Embryonic facial prominence (tissue), 1 donor: ENCODE data around the gene CBX4.

Experiments
- DNase-seq: peaks from one replicate; pipeline ENCODE4 v3.0.0-alpha.2; 2016; ENCODE audit errors: extremely low spot score

CBX4 gene

DNA sequence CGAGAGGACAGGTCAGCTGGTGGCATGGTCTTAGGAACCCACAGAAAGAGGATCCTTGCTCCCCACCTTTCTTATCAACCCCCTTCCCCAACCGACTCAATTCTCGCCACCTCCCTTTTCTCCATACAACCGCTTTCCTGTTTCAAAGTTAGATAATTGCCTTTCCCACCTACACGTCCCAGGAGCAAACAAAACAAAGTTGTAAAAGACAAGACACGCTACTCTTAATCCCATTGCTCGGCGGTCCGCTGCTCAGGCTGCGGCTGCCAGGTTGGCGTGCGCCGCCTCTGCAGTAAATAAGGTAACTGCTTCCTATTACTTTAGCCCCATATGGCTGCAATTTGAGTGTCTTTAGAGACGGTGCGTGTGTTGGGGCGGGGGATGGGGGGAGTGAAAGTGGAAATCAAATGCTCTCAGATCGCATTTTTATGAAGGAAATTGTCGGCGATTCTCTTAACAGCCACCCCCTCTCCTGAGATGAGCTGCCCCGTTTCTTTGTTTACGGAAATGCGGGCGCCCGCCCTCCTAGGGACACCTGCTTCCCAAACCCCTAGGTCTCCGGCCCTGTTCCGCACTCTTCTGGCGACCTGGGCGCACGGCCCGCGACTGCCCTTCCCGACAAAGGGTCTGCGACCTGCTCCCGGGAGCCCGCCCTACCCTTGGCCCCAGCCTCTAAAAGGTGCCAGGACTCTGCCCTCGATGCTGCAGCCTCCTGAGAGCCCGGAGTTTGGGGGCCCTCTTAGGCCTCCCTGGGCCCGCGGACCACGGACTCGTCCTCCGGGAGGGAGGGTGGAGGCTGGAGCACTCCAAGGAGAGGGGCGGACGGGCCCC, 38.7 kb downstream of the CBX4 start:
- peak; percentile 73 for DNase-seq

DNA sequence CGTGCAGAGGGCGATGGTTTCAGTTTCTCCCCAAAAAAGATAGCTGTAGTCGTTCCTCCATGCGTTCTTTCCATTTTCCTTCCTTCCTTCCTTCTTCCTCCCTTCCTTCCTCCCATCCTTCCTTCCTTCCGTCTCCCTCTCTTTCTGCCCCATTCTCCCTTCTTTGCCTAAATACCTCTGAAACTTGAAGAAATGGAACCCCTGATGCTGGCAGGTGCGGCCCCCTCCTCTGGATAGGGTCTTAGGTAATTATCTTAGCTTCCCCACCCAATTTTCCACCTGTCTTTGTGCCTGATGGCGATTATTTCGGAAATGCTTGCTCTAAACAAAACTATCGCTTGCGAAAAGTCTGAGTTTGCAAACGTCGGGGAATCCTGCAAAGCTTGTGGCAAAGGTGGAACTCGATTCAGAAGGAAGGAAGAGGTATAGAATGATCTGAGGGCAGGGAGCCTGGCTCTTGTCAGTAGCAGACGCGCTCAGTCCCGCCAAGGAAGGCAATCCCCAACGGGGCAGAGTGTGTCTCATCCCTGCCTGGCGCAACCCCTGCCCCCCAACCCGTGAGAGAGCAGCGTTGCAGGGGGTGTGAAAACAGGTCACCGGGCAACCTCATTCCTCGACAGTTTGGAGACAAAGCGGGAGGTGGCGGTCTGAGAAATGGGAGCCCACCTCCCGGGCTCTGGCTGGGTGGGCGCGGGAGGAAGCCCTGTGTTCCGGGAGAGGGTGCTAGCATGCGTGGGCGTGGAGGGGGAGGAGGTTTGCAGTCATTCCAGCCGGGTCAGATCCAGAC, 39.5 kb downstream of the CBX4 start:
- no peak for DNase-seq

DNA sequence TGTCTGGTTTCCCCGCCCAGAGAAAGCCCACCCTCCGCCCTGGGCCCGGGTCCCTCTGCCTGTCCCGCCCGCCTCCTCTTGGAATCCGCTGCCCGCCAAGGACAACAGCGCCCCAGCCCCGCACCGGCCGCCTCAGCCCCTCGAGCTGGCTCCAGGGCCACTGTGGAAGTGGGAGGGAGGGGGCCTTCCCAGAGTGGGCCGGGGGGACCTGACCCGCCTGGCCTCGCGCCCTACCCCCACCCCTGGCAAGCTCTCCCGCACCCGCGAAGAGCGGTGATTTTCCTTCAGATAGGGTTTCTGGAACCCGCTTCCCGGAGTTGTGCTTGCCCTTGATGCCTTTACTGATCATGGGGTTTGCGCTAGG, 40.1 kb downstream of the CBX4 start:
- no peak for DNase-seq

DNA sequence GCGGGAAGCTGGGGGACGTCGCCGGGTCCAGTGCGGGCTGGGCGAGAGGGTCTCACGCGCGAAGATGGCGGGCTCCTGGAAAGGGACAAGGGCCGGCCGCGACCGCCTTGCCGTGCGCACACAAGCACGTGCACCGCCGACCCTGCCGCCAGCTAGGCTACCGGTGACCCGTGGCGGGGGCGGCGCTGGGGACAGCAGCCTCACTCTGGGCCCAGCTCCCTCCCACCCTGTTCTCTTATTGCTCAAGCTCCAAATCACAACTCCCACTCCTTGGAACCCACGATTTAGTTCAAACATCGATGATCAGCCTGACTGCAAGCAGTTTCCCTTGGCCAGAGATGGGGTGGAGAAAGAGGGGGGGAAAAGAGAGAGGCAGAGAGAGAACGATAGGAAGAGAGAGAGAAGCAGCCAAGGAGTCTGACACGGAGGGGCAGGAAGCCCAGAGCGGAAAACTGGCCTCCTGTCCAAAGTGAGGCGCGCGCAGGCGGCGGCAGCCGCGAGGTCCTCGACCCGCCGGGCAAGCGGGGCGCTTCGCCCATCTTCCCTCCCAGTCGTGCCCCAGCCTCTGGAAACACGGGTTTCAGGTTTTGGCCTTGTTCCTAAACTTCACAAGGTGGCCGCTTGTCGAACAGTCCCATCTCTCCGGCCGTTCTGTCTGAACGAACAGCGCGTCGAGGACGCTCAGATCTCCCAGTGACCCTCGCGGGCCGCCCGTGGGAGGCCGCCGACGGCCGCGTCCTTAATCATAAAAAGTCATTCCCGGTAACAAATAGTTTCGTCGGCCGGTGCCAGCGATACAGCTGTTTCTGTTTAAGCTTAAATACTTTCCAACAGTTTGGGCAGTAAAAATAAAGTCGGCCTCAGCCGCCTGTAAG, 40.7 kb downstream of the CBX4 start:
- DNase-seq = no peak

DNA sequence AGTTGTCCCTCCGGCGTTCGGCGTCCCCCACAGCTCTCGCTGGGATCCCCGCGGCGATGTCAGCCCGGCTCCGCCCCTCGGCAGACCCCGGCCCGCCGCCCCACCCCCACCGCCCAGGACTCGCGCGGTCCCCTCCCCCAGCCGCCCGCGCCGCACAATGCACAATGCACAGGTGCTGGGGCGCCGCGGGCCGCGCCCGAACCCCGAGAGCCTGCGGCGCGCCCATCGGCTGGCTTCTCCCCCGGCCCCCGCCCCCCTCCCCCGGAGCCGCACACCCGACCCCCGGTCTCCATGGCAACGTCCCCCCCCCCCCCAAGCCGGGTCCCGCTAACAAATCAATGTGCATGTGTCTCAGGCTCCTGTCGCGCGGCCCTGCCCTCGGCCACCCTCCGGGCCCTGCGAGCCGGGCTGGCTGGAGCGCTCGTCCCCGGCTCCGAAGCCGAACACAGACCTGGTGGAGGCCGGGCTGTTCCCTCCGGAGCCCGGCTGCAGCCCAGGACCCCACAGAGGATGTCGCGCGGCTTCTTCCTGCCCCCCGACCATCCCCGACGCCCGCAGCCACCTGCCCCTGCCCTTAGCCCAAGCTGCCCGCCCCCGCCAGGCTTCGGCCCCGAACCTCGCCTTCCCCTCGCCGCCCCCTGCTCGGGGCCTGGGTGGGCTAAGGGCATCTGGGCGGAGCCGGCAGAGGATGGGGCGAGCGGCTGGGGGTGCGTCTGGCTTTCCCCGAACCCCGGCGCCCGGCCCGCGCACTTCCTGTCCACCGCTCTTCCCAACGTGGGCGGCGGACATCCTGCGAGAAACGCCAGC, 41.5 kb downstream of the CBX4 start:
- no peak for DNase-seq

DNA sequence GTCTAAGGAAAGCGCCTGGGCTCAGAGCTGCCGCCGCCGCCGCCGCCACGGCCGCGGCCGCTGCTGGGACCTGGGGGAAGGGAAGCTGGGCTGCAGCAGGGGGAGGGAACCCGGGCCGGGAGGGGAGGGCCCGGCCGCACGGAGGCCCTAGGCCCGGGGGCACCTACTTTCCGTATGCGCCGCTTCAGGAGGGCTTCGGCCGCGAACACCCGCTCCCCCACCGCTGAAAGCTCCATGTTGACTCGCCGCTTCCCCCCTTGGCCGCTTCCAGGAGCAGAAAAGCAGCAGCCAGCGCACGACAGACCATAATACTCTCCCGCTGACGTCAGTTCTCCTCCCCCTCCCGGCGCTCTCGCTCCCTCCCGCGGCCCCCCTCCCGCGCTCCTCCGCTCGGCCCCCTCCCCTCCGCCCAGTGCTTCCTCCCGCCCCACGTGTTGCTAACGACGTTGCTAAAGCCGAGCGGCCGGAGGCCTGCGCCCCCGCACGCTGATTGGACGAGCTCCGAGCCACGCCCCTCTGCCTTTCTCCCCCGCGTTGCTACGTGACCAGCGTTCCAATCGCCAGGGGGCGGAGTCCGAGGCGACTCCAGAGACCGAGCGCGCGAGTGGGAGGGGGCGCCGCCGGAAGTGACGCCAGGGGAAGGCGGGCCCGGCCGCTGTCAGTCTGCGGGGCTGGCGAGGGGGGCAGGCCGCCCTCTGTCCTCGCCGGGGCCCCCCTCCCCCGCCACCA, 42.3 kb downstream of the CBX4 start, which contains the start of gene CBX8:
CBX8 (minus strand) TSS at position 315 of the 729 bp plus-strand sequence; CDS start at position 236, 79 bp downstream.
- peak; percentile 99 for DNase-seq

DNA sequence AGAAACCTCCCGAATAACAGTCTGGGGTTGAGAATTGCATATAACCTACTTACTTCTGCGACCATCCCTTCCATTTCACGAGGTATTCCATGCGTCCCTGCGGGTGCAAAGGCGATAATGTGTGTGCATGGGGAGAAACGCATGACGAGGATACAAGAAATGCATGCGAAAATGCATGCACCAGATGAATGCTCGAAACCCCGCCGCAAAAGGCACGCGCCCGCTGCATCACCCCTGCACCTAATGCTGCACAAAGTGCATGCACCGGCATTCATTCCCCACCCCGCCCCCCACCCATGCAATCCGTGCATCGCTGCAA, 42.8 kb downstream of the CBX4 start:
- DNase-seq = no peak

DNA sequence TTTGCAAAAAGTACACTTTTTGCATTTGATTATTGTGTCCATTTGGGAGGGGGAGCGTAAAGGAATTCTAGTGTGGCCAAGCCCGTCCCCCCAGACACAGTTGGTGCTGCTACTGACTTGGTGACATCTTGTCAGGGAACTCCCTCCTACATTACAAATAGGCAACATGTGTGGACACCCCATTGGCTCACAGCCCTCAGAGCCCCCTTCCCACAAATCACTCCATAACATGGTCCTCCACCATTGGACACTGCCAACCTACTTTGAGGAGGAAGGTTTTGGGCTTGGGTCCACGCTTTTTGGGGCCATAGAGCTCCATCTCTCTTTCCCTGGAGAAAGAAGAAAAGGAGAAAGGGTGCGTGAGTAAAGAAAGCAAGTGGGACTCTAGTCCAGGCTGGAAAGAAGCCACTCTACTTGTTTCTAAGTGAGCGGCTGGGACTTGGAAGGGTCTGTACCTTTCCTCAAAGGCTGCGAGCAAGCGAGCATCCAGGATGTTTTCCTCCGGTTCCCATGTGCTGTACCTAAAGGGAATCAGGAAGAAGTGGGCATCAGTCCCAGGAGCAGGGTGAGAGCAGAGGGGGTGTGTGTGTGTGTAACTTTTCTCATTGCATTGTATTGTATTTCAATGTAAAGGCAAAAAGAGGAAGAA, 43.3 kb downstream of the CBX4 start:
- DNase-seq = no peak

DNA sequence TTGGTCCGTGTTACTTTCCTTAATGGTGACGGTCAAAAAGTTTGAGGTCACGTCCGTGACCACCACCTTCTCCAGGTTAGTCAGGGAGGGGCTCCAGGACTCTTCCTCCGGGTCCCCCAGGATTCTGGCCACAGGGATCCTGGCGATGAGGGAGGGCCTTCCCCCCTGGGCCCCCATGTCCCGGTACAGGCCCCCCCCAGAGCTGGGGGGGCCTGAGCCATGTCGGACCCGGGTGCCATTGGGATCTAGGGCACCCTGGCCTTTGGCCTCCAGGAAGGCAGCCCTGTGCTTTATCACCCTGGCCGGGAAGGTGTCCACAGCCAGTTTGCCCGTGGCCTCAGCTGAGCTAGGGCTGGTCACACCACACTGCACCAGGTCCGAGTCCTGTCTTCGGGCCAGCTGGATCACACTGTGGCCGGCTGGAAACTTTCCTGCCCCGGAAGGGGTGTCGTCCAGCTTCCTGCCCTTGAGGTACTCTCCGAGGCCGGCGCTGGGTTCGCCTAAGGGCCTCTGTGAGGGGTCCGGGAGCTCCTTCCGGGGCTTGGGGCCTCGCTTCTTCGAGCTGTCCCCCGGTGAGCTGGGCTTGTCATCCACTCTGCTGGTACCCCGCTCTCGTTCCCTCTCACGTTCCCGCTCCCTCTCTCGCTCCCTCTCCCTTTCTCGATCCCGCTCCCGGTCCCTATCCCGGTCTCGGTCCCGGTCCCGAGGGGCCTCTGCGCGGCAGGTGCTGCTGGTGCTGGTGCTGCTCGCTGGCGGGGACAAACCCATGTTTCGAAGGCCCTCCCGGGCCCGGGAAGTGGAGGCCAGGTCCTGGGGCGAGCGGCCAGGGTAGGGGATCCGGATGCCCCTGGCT, 44.4 kb downstream of the CBX4 start:
- DNase-seq = no peak

DNA sequence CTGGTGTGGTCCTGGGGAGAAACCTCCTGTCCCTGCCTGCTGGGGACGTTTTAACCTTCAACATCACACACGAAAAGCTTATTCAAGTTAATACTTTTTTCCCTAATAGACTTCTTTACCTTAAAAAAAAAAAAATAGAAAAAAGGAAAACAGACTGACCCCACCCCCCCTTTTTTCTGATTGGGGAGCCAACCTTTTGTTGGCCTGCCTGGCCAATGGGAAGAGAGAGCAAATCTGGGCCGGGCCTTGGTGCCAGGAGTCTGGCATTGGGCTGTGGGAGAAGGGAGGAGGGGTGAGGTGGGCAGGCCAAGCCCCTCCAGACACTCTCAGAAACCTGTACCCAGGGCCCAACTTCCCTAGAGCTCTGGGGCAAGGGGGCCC, 45.3 kb downstream of the CBX4 start:
- no peak for DNase-seq

DNA sequence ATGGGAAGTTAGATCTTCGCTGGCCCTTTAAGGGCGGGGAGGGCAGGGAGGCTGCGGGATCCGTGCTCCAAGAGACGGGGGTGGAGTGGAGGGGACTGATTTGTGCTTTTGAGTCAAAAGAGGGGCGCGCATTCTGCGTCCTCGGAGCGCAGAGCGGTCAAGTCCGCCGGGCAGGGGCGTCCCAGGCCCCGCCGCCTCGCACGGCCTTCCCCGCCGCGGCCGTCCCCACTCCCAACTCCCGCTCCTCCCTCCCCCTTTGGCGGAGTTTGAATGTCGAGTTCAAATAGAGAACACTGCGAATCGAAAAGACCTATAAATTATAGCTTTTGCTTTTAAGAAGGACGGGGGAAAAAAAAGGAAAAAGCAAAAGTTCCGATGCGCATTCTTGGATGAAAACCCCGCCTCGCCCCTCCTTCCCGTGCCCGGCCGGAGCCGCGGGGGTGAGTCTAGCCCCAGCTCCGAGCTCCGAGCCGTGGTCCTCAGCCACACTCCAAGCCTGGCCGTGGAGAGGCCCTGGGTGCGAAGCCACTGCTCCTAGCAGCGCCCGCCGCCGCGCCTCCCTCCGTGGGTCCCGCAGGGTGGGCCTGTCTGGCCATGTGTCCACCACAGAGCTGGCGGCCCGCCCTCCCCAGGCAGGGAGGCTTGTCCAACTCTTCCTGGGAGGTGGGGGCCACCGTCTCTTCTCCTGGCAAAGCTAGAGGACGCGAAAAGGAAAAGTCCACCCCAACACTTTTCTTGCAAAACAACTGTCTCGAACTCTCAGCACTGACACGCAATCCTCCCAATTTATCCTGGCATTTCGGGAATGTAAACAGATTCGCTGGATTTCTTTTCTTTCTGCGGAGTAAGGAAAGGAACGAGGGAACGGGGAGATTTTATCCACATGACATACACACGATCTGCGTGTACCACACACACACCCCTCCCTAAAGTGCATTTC, 46.0 kb downstream of the CBX4 start:
- DNase-seq = no peak

DNA sequence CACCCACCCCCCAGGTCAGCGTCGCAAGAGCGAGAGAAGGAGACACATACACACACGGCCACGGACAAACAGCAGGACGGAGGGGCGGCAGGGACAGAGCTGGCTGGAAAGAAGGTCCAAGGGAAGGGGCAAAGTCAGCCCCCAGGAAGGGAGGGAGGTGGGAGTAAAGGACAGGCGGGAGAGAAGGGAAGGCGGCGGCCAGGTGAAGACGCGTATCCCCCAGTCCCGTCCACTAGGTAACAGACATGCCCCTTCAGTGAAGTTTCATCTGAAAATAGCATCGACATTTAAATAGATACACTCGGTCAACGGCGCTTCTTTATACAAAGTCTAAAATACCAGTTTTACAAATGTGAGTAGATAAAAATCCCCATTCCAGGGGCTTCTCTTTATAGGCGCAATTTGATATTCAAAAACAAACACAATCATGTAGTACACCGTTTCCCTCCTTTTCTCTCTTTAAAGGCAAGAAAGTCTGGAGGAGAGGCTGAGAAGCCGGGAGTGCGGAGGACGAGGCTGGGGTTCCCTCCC, 46.8 kb downstream of the CBX4 start:
- DNase-seq = no peak

DNA sequence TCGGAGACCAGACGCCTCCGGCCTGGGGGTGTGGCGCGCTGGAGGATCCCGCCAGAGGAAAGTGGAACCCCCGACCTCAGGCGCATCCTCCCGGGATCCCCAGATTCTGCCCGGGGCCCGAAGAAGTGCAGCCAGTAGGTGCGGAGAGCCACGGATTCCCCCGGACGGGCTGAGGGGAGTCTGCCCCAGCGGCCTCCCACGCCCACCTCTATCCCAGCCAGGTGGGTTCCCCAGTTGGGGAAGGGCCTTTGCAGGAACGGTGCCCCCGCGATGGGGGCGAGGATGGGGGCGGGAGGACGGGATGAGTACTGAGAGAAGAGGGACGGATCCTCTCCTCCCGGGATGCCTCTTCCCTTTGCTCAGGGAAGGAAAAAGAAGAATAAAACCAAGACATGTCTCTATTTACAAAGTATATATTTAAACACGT, 47.5 kb downstream of the CBX4 start:
- no peak for DNase-seq

DNA sequence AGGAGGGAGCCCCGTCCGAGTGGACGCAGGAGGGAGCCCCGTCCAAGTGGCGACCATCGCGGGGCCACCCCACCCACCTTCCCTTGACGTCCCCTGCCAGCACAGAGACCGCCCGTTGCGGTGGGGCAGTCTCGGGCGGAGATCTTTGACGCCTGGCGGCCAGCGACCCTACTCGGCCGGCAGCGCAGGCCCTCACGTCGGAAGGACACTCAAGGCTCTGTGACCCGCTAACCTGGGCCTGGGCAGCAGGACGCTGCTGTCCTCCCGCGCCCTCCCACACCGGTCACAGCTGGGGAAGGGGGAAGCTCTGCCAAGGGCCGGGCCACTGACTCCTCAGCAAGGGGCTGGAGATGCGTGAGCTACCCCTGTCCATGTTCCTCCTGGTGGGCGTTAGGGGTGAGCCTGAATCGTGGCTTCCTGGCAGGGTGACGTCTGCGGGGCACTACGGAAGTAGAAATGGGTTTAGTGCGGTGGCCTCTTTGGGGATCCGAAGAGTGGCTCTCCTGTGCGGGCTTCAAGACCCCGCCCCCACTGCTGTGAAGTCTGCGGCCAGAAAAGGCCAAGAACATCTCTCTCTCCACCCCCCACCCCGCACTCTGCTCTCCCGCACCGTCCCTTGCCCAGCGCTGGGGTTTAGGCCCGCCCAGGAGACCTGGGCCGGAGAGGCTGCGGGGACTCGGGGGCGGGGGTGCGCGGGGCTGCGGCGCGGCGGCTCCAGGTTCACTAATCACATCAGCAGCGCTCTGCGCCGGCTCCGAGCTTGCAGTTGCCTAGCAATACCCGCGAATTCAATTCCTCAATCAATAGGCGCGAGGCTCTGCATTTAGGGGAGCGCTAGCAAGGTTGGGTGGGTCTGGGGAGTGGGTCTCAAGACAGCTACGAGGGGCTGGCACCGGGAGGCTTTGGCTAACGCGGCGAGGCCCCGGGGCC, 48.2 kb downstream of the CBX4 start:
- DNase-seq = no peak

DNA sequence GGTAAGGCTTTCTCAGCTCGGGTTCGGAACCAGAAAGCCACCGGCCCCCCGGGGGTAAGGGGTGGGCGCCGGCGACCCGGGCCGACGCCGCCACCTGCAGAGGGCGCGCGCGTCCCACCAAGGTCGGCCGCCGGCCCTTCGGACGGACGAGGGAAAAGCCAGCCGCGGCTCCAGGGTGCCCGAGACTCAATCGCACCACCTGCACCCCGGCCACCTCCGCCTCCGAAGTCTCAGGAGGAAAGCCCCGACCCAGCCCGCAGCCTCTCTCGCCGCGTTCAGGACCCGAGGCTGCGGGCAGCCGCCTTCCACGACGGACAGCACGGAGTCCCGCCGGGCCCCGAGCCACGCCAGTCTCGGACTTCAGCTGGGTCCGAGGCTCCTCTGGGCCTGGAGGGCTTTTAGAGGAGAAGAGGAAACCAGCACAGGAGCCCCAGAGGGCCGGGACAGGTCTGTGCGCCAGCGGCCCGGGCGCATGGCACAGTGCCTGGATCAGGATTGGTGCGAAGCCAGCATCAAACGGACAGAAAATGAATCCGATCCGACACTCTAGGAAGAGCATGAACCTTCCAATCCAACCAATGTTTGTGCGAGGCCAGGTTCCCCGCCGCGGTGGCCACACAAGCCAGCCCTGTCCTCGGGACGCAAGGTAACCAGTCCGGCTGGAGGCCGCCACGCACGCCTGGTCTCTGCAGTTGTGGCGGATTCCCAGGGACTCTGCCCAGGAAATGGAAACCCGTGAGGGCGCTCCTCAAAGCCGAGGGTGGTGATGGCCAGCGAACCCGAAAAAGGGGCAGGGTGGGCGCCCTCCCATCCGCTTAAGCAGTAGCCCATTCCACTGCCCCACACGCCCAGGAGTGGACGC, 49.1 kb downstream of the CBX4 start:
- no peak for DNase-seq
